Measurements from ENCODE around the gene TICRR. TPM values are rescaled to one million over a fixed set of nuclear protein-coding genes. Genes with fewer than 3 reads are reported as not detected.

The TICRR gene
- total RNA-seq, 1 experiment from 2014 or later, result 6.2 TPM

Other genes with a start within 250 kb of the TICRR start
- 59.6 and 69.7 TPM in 2 replicates for gene POLG, start 240.6 kb upstream of the TICRR start, total RNA-seq (2014; rRNA removed; shearing (Covaris generic); ENCODE audit: low replicate concordance)
- not detected in 2 replicates for gene RHCG, start 78.9 kb upstream of the TICRR start, total RNA-seq (2014; rRNA removed; shearing (Covaris generic); ENCODE audit: low replicate concordance)
- not detected in 2 replicates for gene KIF7, start 80.0 kb downstream of the TICRR start, total RNA-seq (2014; rRNA removed; shearing (Covaris generic); ENCODE audit: low replicate concordance)
- gene PLIN1, start 103.9 kb downstream of the TICRR start, total RNA-seq (2014; rRNA removed; shearing (Covaris generic); ENCODE audit: low replicate concordance), result not detected in 2 replicates
- gene PEX11A, start 115.3 kb downstream of the TICRR start, total RNA-seq (2014; rRNA removed; shearing (Covaris generic); ENCODE audit: low replicate concordance), result 9.8 and 12.6 TPM in 2 replicates
- gene WDR93, start 115.3 kb downstream of the TICRR start, total RNA-seq (2014; rRNA removed; shearing (Covaris generic); ENCODE audit: low replicate concordance), result 0.93 and 1.5 TPM in 2 replicates
- gene MESP1, start 175.8 kb downstream of the TICRR start, total RNA-seq (2014; rRNA removed; shearing (Covaris generic); ENCODE audit: low replicate concordance), result 2.1 and 4.7 TPM in 2 replicates
- gene MESP2, start 200.9 kb downstream of the TICRR start, total RNA-seq (2014; rRNA removed; shearing (Covaris generic); ENCODE audit: low replicate concordance), result 0.43 and 1.4 TPM in 2 replicates
- gene ANPEP, start 239.4 kb downstream of the TICRR start, total RNA-seq (2014; rRNA removed; shearing (Covaris generic); ENCODE audit: low replicate concordance), result not detected in 2 replicates